GM12801 (cell line): Measurements from ENCODE around the gene MASTL.

Experiments used
- CTCF ChIP-seq: IDR thresholded peaks from one replicate; pipeline ENCODE4 v1.5.1; 2011; ENCODE audit warnings: control low read depth; ENCODE audit not compliant: insufficient read length; ENCODE audit errors: extremely low read depth

The MASTL gene

DNA sequence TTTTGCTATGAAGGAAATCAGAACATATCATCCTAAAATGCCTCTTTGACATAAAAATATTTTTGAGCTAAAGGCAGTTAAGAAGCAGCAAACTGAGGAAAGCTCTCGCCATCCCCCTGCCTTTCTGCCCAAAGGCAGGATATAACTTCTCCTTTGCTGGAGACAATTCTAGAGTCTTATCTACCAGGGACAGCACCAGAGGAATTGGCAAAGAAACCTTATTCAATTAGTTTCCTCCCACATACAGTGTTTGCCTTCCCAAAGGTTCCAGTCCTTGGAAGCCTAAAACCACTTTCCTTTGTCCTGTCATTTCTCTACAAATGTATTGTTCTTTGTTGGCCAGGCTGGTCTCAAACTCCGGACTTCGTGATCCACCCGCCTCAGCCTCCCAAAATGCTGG lies 33.7 kb downstream of the MASTL start:
- TF ChIP-seq CTCF, result no peak

GRCh38 chr10:27190508-27190907 lies 35.4 kb downstream of the MASTL start:
- TF ChIP-seq CTCF, result no peak

DNA sequence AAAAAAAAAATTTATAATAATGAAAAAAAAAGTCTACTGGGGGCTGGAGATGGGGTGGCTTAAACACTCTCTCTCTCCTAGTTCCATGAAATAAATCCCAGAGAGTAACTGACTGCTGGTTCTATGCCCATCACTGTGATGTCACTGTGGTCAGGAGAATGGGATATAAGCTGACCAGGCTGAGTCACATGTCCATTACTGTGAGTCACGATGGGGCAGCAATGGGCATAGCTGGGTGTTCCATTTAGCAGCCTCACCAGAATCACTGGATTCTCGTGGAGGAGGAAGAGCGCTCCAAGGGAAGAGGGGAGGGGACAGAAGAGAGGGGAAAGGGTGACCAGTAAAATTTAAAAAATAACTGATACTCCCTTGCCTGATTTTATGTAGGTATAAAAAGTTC lies 37.1 kb downstream of the MASTL start:
- TF ChIP-seq CTCF, result no peak

DNA sequence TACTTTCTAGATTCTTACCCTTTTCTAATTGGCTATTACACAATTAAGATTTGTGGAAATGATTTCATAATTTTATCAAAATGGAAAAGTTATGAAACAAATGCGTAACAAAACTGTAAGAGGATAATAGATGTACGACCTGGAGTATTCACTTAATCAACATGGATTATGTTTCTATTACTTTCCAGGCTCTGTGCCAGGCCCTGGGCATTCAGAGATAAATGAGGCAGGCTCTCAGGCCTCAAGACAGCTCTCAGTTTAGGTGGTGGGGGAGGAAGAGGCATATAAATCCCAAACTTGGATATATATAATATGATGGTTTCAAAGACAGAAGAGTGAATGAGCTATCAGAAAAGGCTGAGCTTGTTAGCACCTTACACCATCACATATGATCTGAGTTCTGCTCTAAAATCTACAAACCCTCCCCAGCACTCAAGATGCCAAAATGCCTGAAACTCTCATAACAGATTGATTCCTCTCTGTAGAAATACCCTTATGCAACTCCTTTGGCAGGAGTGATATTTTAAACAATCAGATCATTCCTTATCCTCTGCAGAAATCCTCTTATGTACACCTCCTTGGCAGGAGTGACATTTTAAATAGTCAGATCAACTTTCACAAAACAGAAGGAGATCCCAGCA lies 42.9 kb downstream of the MASTL start:
- TF ChIP-seq CTCF, result no peak

DNA sequence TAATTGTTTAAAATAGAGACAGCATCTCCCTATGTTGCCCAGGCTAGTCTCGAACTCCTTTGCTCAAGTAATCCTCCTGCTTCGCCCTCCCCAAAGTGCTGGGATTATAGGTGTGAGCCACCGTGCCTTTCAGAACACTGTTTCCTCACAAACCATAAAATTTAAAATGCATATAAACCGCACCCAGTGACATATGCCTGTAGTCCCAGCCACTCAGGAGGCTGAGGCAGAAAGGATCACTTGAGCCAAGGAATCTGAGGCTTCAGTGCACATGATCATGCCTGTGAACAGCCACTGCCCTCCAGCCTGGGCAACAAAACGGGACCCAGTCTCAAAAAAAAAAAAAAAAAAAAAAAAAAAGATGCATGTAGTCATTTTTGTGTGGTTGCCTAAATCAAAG lies 48.7 kb downstream of the MASTL start:
- TF ChIP-seq CTCF, result no peak

- TF ChIP-seq CTCF, result no peak
Measured at GRCh38 chr10:27207350-27207749, 52.2 kb downstream of the MASTL start.

DNA sequence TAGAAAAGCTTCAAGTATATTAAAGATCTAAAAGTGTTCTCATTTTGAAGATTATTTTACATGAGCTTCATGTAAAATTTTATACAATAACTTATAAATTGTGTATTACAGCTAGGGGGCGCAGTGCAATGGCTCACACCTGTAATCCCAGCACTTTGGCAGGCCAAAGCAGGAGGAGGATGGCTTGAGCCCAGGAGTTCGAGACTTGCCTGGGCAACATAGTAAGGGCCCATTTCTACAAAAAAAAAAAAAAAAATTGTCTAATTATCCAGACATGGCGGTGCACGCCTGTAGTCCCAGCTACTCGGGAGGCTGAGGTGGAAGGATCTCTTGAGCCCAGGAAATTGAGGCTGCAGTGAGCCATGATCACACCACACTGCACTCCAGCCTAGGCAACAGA lies 68.8 kb downstream of the MASTL start:
- no peak for TF ChIP-seq CTCF

DNA sequence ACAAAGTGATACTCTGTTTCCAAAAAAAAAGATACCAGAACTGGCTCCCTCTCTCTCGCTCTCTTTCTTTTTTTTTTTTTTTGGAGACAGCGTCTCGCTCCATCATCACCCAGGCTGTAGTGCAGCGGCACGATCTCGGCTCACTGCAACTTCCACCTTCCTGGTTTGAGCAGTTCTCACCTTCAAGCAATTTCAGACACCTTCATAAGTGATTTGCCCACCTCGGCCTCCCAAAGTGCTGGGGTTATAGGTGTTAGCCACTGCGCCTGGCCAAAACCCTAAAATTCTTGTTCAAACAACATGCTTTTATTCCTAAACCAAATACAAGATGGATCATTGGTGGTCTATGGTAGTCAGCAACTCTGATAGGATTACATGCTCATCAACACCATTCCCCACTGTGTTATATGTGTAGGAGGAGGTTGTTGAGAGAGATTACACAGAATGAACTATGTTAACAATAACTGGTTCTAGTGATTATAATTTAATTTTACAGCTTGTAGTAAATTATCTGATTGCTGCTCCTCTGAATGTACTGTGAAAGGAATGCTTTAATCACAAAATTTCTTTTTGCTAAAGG lies 69.9 kb downstream of the MASTL start:
- no peak for TF ChIP-seq CTCF
